HUES48 (cell line): ENCODE measurements around the gene GATA3.
"Not testable (repeated sequence)": the region's sequence is repeated elsewhere in the genome, so short reads cannot be mapped to it uniquely, and the experiment has no call there.

Experiments
- H3K27ac ChIP-seq: one replicate; pipeline ENCODE4 v1.7.0; 2013; ENCODE audit warnings: low read depth, low read length, inconsistent platforms
- H3K27me3 ChIP-seq: 2 replicates; pipeline ENCODE4 v1.6.1; 2013; ENCODE audit warnings: mild to moderate bottlenecking, low read length; ENCODE audit not compliant: control insufficient read depth, insufficient read depth
- H3K36me3 ChIP-seq: 2 replicates; pipeline ENCODE4 v1.6.1; 2013; ENCODE audit warnings: low read length; ENCODE audit not compliant: control insufficient read depth, insufficient read depth
- H3K4me1 ChIP-seq: 2 replicates; pipeline ENCODE4 v1.6.1; 2013; ENCODE audit warnings: mild to moderate bottlenecking, low read length; ENCODE audit not compliant: control insufficient read depth, insufficient read depth
- H3K4me3 ChIP-seq: 2 replicates; pipeline ENCODE4 v1.5.1; 2013; ENCODE audit warnings: mild to moderate bottlenecking, low read depth, low read length
- H3K9ac ChIP-seq: 2 replicates; pipeline ENCODE4 v1.6.1; 2013; ENCODE audit warnings: mild to moderate bottlenecking, low read depth, low read length, moderate library complexity
- H3K9me3 ChIP-seq: 2 replicates; pipeline ENCODE4 v1.6.1; 2013; ENCODE audit warnings: low read length; ENCODE audit not compliant: control insufficient read depth, insufficient read depth

GATA3 gene

DNA sequence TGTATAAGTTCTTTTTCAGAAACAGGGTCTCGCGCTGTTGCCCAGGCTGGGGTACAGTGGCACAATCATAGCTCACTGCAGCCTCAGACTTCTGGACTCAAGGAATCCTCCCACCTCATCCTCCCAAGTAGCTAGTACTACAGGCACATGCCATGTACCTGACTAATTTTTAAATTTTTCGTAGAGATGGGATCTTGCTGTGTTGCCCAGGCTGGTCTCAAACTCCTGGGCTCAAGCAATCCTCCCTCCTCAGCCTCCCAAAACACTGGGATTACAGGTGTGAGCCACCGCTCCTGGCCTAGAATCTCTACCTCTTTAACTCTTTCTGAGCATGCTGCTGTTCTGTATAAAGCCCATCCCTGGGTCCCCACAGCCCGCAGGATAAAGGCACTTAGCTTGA lies 23.3 kb upstream of the GATA3 start:
- H3K27me3 ChIP-seq, result peaks cover 62% of the 10 kb centered on the region
- H3K9ac ChIP-seq, H3K4me1 ChIP-seq, H3K27ac ChIP-seq, H3K9me3 ChIP-seq, H3K36me3 ChIP-seq, H3K4me3 ChIP-seq: not testable (repeated sequence)

DNA sequence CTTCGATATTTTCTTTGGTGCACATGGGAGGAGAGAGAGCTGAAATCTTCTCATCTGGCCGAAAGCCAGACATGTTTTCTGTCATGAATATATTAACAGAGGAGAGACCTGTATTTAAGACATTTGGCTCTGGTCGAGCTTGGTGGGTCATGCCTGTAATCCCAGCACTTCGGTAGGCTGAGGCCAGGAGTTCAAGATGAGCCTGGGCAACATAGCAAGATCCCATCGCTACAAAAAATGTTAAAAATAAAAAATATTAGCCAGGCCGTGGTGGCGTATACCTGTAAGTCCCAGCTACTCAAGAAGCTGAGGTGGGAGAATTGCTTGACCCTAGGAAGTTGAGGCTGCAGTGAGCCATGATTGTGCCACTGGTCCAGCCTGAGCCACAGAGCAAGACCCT lies 21.9 kb upstream of the GATA3 start:
- no peak overlapping the region for H3K27ac ChIP-seq
- H3K9ac ChIP-seq, result no peak overlapping the region
- H3K27me3 ChIP-seq, result peaks cover 73% of the 10 kb centered on the region
- no peaks in the 10 kb centered on the region for H3K36me3 ChIP-seq
- no peaks in the 10 kb centered on the region for H3K9me3 ChIP-seq
- H3K4me3 ChIP-seq, result no peak overlapping the region
- peaks cover 17% of the 10 kb centered on the region; the same call in 1 of the 2 replicates for H3K4me1 ChIP-seq

DNA sequence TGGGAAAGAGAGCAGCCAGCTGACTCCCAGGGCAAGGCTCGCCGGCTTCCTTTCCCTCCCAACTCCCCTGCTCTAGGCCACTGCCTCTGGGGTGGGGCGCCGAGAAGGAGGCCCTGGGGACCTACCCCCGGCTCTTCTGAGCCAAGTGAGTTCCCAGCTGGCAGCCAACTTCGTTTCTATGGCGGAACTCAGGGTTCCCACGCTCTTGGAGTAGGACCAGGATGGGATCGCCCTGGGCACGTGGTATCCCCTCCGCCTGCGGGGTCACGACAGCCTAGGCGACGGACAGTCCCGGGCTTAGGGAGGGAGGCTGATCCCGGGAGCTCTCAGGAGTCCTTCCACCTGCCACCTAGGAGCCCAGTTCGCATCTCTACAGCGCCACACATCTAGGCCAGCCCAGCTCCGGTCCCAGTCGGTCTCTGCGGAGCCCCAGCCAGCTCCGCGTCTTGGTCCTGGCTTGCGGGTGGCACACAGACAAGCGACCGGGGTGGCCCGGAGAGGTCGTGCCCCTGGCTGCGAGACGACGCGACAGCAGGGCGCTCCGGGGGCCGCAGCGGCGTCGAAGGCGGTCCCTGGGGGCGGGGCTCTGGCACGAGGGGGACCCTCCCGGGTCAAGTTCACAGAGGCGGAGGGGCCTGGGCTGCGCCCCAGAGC lies 20.5 kb upstream of the GATA3 start:
- Histone ChIP-seq H3K9ac (no peak overlapping the region), H3K4me3 (peak overlapping the region; percentile 44; the same call in 1 of the 2 replicates)

DNA sequence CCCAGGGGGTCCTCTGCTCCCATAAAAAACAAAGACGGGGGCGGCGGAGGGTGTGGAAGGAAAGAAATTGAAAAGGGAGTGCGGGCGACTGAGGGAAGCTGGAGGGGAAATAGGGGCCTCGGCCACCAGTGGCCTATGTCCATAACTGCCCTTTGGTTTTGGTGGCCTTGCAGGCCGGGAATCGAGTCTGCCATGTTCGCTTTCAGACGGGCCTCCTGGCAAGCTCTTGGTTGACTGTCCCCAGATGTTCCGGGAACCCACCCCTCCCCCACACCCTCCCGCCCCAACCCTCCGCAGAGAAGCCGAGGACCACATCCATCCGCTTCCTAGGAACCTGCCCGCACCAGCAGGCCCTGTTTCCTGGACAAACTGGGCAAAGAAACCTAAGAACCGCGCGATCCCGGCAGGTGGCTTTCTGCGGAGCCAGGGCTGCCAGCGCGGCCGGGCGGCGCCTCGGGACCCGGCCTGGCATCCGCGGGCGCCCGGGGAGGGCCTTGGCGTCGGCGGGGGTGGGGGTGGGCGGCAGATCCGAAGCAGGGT lies 20.0 kb upstream of the GATA3 start:
- peak overlapping the region; percentile 44; the same call in 1 of the 2 replicates for H3K4me3 ChIP-seq
- no peak overlapping the region for H3K27ac ChIP-seq
- no peaks in the 10 kb centered on the region for H3K9me3 ChIP-seq
- no peaks in the 10 kb centered on the region for H3K36me3 ChIP-seq
- no peak overlapping the region for H3K9ac ChIP-seq
- peaks cover 93% of the 10 kb centered on the region for H3K27me3 ChIP-seq
- peaks cover 20% of the 10 kb centered on the region for H3K4me1 ChIP-seq

More for the DNA sequence above, 20.5 kb upstream of the GATA3 start:
- Histone ChIP-seq H3K4me1 (peaks cover 17% of the 10 kb centered on the region; the same call in 1 of the 2 replicates), H3K27ac (no peak overlapping the region), H3K27me3 (peaks cover 87% of the 10 kb centered on the region), H3K36me3 (no peaks in the 10 kb centered on the region), H3K9me3 (no peaks in the 10 kb centered on the region)

GRCh38 chr10:8035006-8035640 lies 19.4 kb upstream of the GATA3 start:
- Histone ChIP-seq H3K27me3 (peaks cover 99% of the 10 kb centered on the region), H3K9me3 (no peaks in the 10 kb centered on the region), H3K4me3 (peak overlapping the region; percentile 5; the same call in 1 of the 2 replicates), H3K27ac (no peak overlapping the region), H3K9ac (no peak overlapping the region), H3K4me1 (peaks cover 23% of the 10 kb centered on the region), H3K36me3 (no peaks in the 10 kb centered on the region)

GRCh38 chr10:8035641-8036470 lies 18.6 kb upstream of the GATA3 start:
- H3K9me3 ChIP-seq, result no peaks in the 10 kb centered on the region

GRCh38 chr10:8036506-8037198 lies 17.8 kb upstream of the GATA3 start:
- peaks cover 25% of the 10 kb centered on the region for H3K4me1 ChIP-seq
- peaks cover 100% of the 10 kb centered on the region for H3K27me3 ChIP-seq
- H3K9ac ChIP-seq, result no peak overlapping the region
- no peak overlapping the region for H3K4me3 ChIP-seq
- H3K27ac ChIP-seq, result no peak overlapping the region
- no peaks in the 10 kb centered on the region for H3K36me3 ChIP-seq
- no peaks in the 10 kb centered on the region for H3K9me3 ChIP-seq

More at GRCh38 chr10:8035641-8036470, 18.6 kb upstream of the GATA3 start:
- Histone ChIP-seq H3K36me3 (no peaks in the 10 kb centered on the region), H3K9ac (no peak overlapping the region), H3K4me3 (peak overlapping the region; percentile 5; the same call in 1 of the 2 replicates), H3K27me3 (peaks cover 100% of the 10 kb centered on the region), H3K27ac (no peak overlapping the region), H3K4me1 (peaks cover 23% of the 10 kb centered on the region)

- H3K9me3 ChIP-seq, result no peaks in the 10 kb centered on the region
- H3K9ac ChIP-seq, result no peak overlapping the region
- H3K27ac ChIP-seq, result no peak overlapping the region
- no peak overlapping the region for H3K4me3 ChIP-seq
- peaks cover 31% of the 10 kb centered on the region for H3K4me1 ChIP-seq
- no peaks in the 10 kb centered on the region for H3K36me3 ChIP-seq
- peaks cover 100% of the 10 kb centered on the region for H3K27me3 ChIP-seq
These were observed 17.2 kb upstream of the GATA3 start for GRCh38 chr10:8037199-8037801.

DNA sequence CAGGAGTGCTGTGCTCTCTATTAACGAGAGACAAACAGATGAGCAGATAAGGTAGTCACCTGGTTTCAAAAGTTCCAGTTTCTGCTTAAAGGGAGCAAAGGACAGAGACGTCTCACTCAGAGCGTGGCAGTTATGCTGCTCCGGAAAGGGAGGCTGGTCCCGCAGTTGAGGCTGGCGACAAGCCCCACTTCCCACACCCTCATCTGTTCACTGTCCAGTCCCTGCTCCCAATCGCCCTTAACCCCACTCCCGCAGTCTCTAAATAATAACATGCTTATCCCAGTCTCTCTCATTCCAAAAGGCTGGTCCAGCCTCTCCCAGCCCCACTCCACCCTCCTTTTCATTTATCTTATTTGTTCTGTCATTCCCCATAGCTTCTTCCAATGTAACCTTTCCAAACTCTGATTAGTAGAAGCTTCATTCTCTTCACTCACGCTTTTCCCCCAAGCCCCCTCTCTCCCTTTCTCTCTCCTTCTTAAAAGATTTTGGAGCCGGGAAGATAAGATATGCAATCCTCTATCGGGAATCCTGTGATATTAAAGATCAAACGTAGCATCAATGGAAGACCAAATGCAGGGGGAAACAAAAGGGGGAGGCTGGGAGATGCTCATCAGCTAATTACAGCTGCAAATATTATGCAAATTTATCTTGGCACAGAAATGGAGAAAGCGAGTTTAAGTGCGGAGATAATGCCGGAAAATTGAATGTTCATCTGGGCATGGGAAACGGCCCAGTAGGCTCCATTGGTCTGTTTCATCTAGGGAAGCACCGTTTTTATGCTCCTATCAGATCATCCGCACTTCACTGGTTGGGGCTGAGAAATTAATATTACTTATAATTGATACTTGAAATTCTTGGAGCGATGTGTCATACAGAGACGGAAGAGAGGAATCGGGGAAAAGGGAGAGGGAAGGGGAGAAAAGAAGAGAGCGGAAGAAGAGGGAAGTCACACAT lies 16.3 kb upstream of the GATA3 start:
- Histone ChIP-seq H3K27ac (no peak overlapping the region), H3K4me1 (peaks cover 38% of the 10 kb centered on the region), H3K27me3 (peaks cover 100% of the 10 kb centered on the region)

More for the DNA sequence above, 16.3 kb upstream of the GATA3 start:
- Histone ChIP-seq H3K4me3 (no peak overlapping the region), H3K36me3 (no peaks in the 10 kb centered on the region), H3K9me3 (no peaks in the 10 kb centered on the region), H3K9ac (no peak overlapping the region)
